Measurements from ENCODE around the gene ARMC2. TPM values are rescaled to one million over a fixed set of nuclear protein-coding genes. Genes with fewer than 3 reads are reported as not detected.
A peak's percentile ranks its signal among the peaks of the same experiment; 100 is the strongest.

Gene ARMC2, protein sequence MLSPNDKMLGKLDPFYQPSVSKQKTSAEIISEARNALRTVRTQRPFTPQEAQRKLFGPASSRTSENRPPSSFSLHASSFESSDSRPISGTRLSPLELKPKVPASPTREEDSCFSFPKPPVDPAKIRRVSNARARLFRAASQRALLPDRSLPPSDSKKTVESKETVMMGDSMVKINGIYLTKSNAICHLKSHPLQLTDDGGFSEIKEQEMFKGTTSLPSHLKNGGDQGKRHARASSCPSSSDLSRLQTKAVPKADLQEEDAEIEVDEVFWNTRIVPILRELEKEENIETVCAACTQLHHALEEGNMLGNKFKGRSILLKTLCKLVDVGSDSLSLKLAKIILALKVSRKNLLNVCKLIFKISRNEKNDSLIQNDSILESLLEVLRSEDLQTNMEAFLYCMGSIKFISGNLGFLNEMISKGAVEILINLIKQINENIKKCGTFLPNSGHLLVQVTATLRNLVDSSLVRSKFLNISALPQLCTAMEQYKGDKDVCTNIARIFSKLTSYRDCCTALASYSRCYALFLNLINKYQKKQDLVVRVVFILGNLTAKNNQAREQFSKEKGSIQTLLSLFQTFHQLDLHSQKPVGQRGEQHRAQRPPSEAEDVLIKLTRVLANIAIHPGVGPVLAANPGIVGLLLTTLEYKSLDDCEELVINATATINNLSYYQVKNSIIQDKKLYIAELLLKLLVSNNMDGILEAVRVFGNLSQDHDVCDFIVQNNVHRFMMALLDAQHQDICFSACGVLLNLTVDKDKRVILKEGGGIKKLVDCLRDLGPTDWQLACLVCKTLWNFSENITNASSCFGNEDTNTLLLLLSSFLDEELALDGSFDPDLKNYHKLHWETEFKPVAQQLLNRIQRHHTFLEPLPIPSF
- total RNA-seq = 14.0 TPM
- long read RNA-seq, partial matches to known transcripts = 2 of 8 reads
- long read RNA-seq, other reads (novel, unspliced or antisense) = 4 of 8 reads

DNA sequence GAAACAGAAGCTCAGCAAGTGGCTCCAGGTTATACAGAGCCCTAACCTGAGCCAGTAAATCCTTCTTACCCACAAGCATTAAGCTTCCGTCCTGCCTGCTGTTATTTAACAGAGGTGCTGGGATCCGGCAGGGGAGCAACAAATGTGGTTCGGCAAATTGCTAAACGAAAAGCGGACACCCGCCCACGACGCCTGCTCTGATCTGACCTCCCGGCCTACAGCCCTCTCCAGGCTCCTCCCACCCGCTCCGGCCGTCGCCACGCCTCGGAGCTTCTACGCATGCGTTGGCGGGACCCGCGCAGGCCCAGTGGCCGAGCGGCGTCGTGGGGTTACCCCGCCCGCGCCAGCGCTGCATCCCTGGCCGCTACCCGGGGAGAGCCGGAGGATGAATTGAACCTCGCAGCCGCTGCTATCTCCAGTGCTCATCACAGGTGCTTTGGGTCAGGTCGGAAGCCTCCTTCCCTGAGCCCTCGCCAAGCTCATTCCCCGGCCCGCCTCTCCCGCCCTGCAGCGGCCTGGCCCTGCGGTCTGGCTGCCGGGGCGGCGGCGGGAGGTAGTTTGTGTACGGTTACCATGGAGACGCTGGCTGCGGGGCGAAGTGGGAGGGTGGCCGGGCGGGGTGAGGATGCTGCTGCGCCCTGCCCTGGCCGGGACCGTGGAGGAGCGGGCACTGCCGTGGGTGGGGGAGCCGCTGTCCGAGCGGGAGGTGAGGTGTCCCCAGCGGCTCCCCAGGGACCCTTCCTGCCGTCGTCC is at the start of gene ARMC2:
TSS of gene ARMC2 (plus strand) at position 307 of the 753 bp plus-strand sequence. CDS start 5,846 bp downstream, outside the sequence.
- Histone ChIP-seq H3K27ac (replicated peaks) (peak within 1 kb of the TSS; percentile 93), H3K4me1 (peaks cover 44% of the 10 kb centered on the region), H3K27me3 (ENCODE audit: low read depth) (no peaks in the 10 kb centered on the region), H3K9me3 (replicated peaks) (no peaks in the 10 kb centered on the region), H3K36me3 (no peaks in the 10 kb centered on the region), H3K4me3 (peak within 1 kb of the TSS; percentile 84)
- DNase-seq = peak; percentile 94
- TF ChIP-seq, protein P1, sequence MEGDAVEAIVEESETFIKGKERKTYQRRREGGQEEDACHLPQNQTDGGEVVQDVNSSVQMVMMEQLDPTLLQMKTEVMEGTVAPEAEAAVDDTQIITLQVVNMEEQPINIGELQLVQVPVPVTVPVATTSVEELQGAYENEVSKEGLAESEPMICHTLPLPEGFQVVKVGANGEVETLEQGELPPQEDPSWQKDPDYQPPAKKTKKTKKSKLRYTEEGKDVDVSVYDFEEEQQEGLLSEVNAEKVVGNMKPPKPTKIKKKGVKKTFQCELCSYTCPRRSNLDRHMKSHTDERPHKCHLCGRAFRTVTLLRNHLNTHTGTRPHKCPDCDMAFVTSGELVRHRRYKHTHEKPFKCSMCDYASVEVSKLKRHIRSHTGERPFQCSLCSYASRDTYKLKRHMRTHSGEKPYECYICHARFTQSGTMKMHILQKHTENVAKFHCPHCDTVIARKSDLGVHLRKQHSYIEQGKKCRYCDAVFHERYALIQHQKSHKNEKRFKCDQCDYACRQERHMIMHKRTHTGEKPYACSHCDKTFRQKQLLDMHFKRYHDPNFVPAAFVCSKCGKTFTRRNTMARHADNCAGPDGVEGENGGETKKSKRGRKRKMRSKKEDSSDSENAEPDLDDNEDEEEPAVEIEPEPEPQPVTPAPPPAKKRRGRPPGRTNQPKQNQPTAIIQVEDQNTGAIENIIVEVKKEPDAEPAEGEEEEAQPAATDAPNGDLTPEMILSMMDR (IDR thresholded peaks at IDR 0.05; ENCODE audit: borderline replicate concordance) = no peak
- intact Hi-C loops (cut with micrococcal nuclease) = no loop called here

GRCh38 chr6:108798670-108799353 is 49.4 kb upstream of the ARMC2 start:
- Histone ChIP-seq H3K36me3 (no peaks in the 10 kb centered on the region), H3K9me3 (replicated peaks) (no peaks in the 10 kb centered on the region), H3K27ac (replicated peaks) (no peak overlapping the region), H3K4me3 (no peak overlapping the region), H3K4me1 (peaks cover 20% of the 10 kb centered on the region), H3K27me3 (ENCODE audit: low read depth) (no peaks in the 10 kb centered on the region)
- peak; percentile 35 for DNase-seq
- TF ChIP-seq, protein P1 (IDR thresholded peaks at IDR 0.05; ENCODE audit: borderline replicate concordance) = no peak
- intact Hi-C loops (cut with micrococcal nuclease) = no loop called here

DNA sequence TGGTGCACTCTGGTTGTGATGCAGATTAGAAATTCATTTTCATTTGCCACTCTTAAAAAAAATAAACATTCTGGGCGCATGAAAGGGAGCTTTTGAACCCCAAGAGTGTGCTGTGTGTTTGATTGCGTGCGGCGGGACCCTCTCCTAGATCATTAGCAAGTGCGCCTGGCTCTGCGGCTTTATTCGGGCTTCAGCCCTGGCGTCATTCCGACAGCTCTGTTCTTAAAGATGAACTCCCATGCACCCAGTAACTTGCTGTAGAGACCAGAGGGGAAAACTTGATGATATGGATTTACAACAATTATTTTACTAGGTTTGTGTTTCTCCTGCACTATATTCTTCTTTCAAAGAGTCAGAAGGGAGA is 48.9 kb upstream of the ARMC2 start:
- intact Hi-C loops (cut with micrococcal nuclease) = no loop called here
- TF ChIP-seq, protein P1 (IDR thresholded peaks at IDR 0.05; ENCODE audit: borderline replicate concordance) = no peak
- no peaks in the 10 kb centered on the region for H3K9me3 ChIP-seq (replicated peaks)

GRCh38 chr6:108799791-108800190 is 48.4 kb upstream of the ARMC2 start:
- intact Hi-C loops (cut with micrococcal nuclease) = no loop called here
- Histone ChIP-seq H3K27me3 (ENCODE audit: low read depth) (no peaks in the 10 kb centered on the region), H3K9me3 (replicated peaks) (no peaks in the 10 kb centered on the region), H3K4me3 (no peak overlapping the region), H3K27ac (replicated peaks) (no peak overlapping the region), H3K4me1 (peaks cover 20% of the 10 kb centered on the region), H3K36me3 (no peaks in the 10 kb centered on the region)
- DNase-seq = no peak
- TF ChIP-seq, protein P1 (IDR thresholded peaks at IDR 0.05; ENCODE audit: borderline replicate concordance) = no peak

More for the DNA sequence above, 48.9 kb upstream of the ARMC2 start:
- Histone ChIP-seq H3K4me3 (no peak overlapping the region), H3K4me1 (peaks cover 20% of the 10 kb centered on the region), H3K36me3 (no peaks in the 10 kb centered on the region), H3K27ac (replicated peaks) (no peak overlapping the region), H3K27me3 (ENCODE audit: low read depth) (no peaks in the 10 kb centered on the region)
- no peak for DNase-seq

All from left ventricle myocardium inferior (tissue), 1 donor.